HepG2 (cell line): ENCODE data around the gene RBPMS2. TPM values are rescaled to one million over a fixed set of nuclear protein-coding genes. Genes with fewer than 3 reads are reported as not detected.

Experiments used
- ATAC-seq: fragments of 200-7000 bp; cut with Tn5 transposase; 3 replicates; pipeline ENCODE4 v1.9.1; 2020; ENCODE audit warnings: mild to moderate bottlenecking, moderate library complexity
- BruUV-seq: library from RNA; stranded (reverse); fragments of 400-500 nt; replicated peaks from 2 replicates; lab custom pipeline; 2021; lab: Mats Ljungman, UMichigan
- CTCF ChIA-PET: fragments of 300-600 bp; formaldehyde crosslinking; extraction: SDS; loops from one replicate; lab custom pipeline; 2021; ENCODE audit warnings: low total read pairs, inconsistent platforms, low intra/inter-chr PET ratio; lab: Yijun Ruan, JAX
- POLR2A ChIA-PET: fragments of 350-600 bp; sonication (Branson Sonifier 250); formaldehyde crosslinking; loops from one replicate; lab custom pipeline; 2020; ENCODE audit warnings: antibody characterized with exemption, inconsistent platforms; lab: Yijun Ruan, JAX
- DNase-seq: peaks from one replicate; pipeline ENCODE4 v3.0.0-alpha.2; 2015; ENCODE audit warnings: low spot score
- FAIRE-seq: peaks from 3 replicates; lab custom pipeline; 2011; peaks lifted over from hg19 to GRCh38; lab: Jason Lieb, UNC
- H2AFZ ChIP-seq: one replicate; pipeline ENCODE4 v1.6.1; 2011; ENCODE audit warnings: low read length, inconsistent platforms
- H3K27ac ChIP-seq: fragments of 300-600 bp; 3 replicates; pipeline ENCODE4 v1.8.0; 2011; ENCODE audit warnings: mixed run types, mild to moderate bottlenecking, mixed read lengths, low read length, inconsistent platforms; ENCODE audit not compliant: insufficient read depth; ENCODE audit errors: extremely low read length
- H3K27me3 ChIP-seq, 2 experiments: fragments of 200-600 bp in 1 of 2; 2 replicates in 1 of 2; 3 replicates in 1 of 2; pipeline versions ENCODE4 v1.6.0 to v1.8.0; 2011; ENCODE audit warnings: low read length in 2 of 2, mild to moderate bottlenecking in 2 of 2, moderate library complexity in 2 of 2, inconsistent platforms in 1 of 2; ENCODE audit not compliant: insufficient read depth in 2 of 2, control insufficient read depth in 1 of 2
- H3K36me3 ChIP-seq, 2 experiments: fragments of 200-600 bp in 1 of 2; replicated peaks in 1 of 2; 2 replicates in 1 of 2; 3 replicates in 1 of 2; pipeline versions ENCODE4 v1.5.1 to v1.8.0; 2011; ENCODE audit warnings: low read length in 2 of 2, inconsistent platforms in 1 of 2; ENCODE audit not compliant: insufficient read depth in 2 of 2, control insufficient read depth in 1 of 2
- H3K4me1 ChIP-seq: 2 replicates; pipeline ENCODE4 v1.5.1; 2012; ENCODE audit warnings: low read length, inconsistent platforms; ENCODE audit not compliant: insufficient read depth
- H3K4me2 ChIP-seq: 2 replicates; pipeline ENCODE4 v1.6.0; 2011; ENCODE audit warnings: low read depth, low read length, inconsistent platforms
- H3K4me3 ChIP-seq, 3 experiments: fragments of 200-600 bp in 1 of 3; sonication (generic), shearing (Covaris generic) in 1 of 3; replicated peaks in 1 of 3; 2 replicates each; pipeline ENCODE4 v1.5.1; 2011 to 2016; ENCODE audit warnings: low read length in 3 of 3, inconsistent platforms in 2 of 3, low read depth in 2 of 3, mild to moderate bottlenecking in 2 of 3, control low read depth in 1 of 3, mixed read lengths in 1 of 3; ENCODE audit not compliant: insufficient read depth in 1 of 3
- H3K79me2 ChIP-seq: one replicate; pipeline ENCODE4 v1.6.1; 2011; ENCODE audit warnings: low read length, inconsistent platforms; ENCODE audit not compliant: insufficient read depth
- H3K9ac ChIP-seq: 2 replicates; pipeline ENCODE4 v1.6.0; 2011; ENCODE audit warnings: mild to moderate bottlenecking, low read depth, low read length, inconsistent platforms; ENCODE audit not compliant: insufficient read depth
- H3K9me3 ChIP-seq: 2 replicates; pipeline ENCODE4 v1.5.1; 2012; ENCODE audit warnings: mild to moderate bottlenecking, low read length
- H4K20me1 ChIP-seq: 2 replicates; pipeline ENCODE4 v1.6.0; 2011; ENCODE audit warnings: inconsistent platforms, mild to moderate bottlenecking, low read length, moderate library complexity; ENCODE audit not compliant: insufficient read depth
- CEBPB ChIP-seq: IDR thresholded peaks from 2 replicates; pipeline ENCODE4 v1.6.1; 2011; ENCODE audit warnings: low read depth, low read length, improper control_type of control experiment, borderline replicate concordance
- ETV5 ChIP-seq: IDR thresholded peaks from 2 replicates; pipeline ENCODE4 v1.6.1; 2018; ENCODE audit warnings: missing biosample characterization, missing genetic modification reagents, inconsistent platforms, borderline replicate concordance
- POLR2G ChIP-seq: fragments of 200-400 bp; formaldehyde crosslinking; IDR thresholded peaks from 2 replicates; pipeline ENCODE4 v1.6.1; 2018; ENCODE audit warnings: mild to moderate bottlenecking, low read depth, low read length, moderate library complexity
- SMARCE1 ChIP-seq: fragments of 450-650 bp; IDR thresholded peaks from 2 replicates; pipeline ENCODE4 v1.6.1; 2017; ENCODE audit warnings: borderline replicate concordance
- ZNF30 ChIP-seq: sonication (generic); formaldehyde crosslinking; IDR thresholded peaks from 2 replicates; pipeline ENCODE4 v1.5.0; 2020; ENCODE audit warnings: mild to moderate bottlenecking, missing genetic modification reagents
- WGBS: methylation state at CpG from one replicate; pipeline ENCODE4 v1.1.6; 2017; ENCODE audit warnings: low lambda C conversion rate; 5-methylcytosine and 5-hydroxymethylcytosine counted together
- in situ Hi-C: cut with HindIII; loops from 2 replicates; pipeline ENCODE4 v1.10.0; 2017; ENCODE audit warnings: low pct_unique_long_range_greater_than_20kb; ENCODE audit not compliant: extremely low pct_ligation_motif_present
- intact Hi-C: fragments of 100-400 bp; cut with micrococcal nuclease; formaldehyde crosslinking; loops from one replicate; pipeline ENCODE4 v1.10.0; 2022; ENCODE audit not compliant: unreplicated experiment
- polyA plus RNA-seq, 8 experiments: library from polyadenylated mRNA; depleted of rRNA in 3 of 8; stranded (reverse) in 7 of 8; unstranded in 1 of 8; fragments of >200 nt; fragmentation: Illumina TruSeq in 4 of 8; extraction: Trizol in 4 of 8; gene quantifications; 2 replicates each; pipeline versions ENCODE4 v1.2.1 to v1.2.3, GENCODE V29; 2011 to 2016; ENCODE audit warnings: low read depth in 4 of 8, missing spikeins in 1 of 8, mixed read lengths in 1 of 8; ENCODE audit not compliant: insufficient read depth in 1 of 8
- total RNA-seq, 5 experiments: library from RNA; depleted of rRNA; stranded (reverse); fragments of >200 nt; fragmentation: Illumina TruSeq; extraction: Trizol; gene quantifications; 2 replicates each; pipeline ENCODE4 v1.2.3, GENCODE V29; 2016; ENCODE audit warnings: low read depth in 1 of 5

RBPMS2 gene
- total and polyA plus RNA-seq, 2 of the 13 experiments (the other 11 are each of a cell fraction or from before 2014, with no cell fraction given): 0.08 TPM; not detected in 1

GRCh38 chr15:64699751-64700388 lies 75.5 kb downstream of the RBPMS2 start:
- Histone ChIP-seq H3K4me2 (peak overlapping the region; percentile 55), H3K36me3 (peaks cover 0 to 7% of the 10 kb centered on the region in 2 experiments; a peak in 1 of 5 replicates), H3K4me3 (no peak overlapping the region), H4K20me1 (peaks cover 8% of the 10 kb centered on the region), H2AFZ (no peak overlapping the region), H3K27me3 (no peaks in the 10 kb centered on the region; a peak in 1 of 5 replicates), H3K4me1 (peaks cover 60% of the 10 kb centered on the region), H3K9ac (0 out of 2 replicates have a peak overlapping the region, but pooled peaks have one; percentile 10), H3K79me2 (peaks cover 36% of the 10 kb centered on the region), H3K9me3 (no peaks in the 10 kb centered on the region), H3K27ac (no peak overlapping the region)
- TF ChIP-seq POLR2G (0 out of 2 replicates have a peak, but pooled peaks have one; percentile 6), ZNF30 (CRISPR knock-in tag) (no peak)
- in situ Hi-C loops: loop anchor here (25.0 kb wide), 1 partner anchor 488 kb away; no protein-coding TSS in a partner anchor
- POLR2A ChIA-PET: no interaction called here
- 84% methylated on average over 7 of the region's 7 CpGs for WGBS
- DNase-seq (no peak), ATAC-seq (no peak), FAIRE-seq (peak; percentile 34)
- intact Hi-C loops: no loop called here
- CTCF ChIA-PET: no interaction called here
- BruUV-seq: no TSS peak

- ATAC-seq (no peak), FAIRE-seq (no peak), DNase-seq (no peak)
- Histone ChIP-seq H3K36me3 (peaks cover 0 to 8% of the 10 kb centered on the region in 2 experiments; a peak in 1 of 5 replicates), H3K9ac (no peak overlapping the region), H3K4me1 (peaks cover 57% of the 10 kb centered on the region), H3K4me2 (no peak overlapping the region), H2AFZ (no peak overlapping the region), H3K79me2 (peaks cover 36% of the 10 kb centered on the region), H3K9me3 (no peaks in the 10 kb centered on the region), H3K27me3 (no peaks in the 10 kb centered on the region; a peak in 1 of 5 replicates), H3K27ac (no peak overlapping the region), H4K20me1 (peaks cover 8% of the 10 kb centered on the region), H3K4me3 (no peak overlapping the region)
- ChIA-PET POLR2A (no interaction called here), CTCF (no interaction called here)
- in situ Hi-C loops: loop anchor here (25.0 kb wide), 1 partner anchor 487 kb away; no protein-coding TSS in a partner anchor
- intact Hi-C loops: no loop called here
- BruUV-seq: no TSS peak
- no peak for TF ChIP-seq ETV5
- TF ChIP-seq CEBPB: no peak
- no peak for TF ChIP-seq SMARCE1
Observed at GRCh38 chr15:64698823-64699222, 76.6 kb downstream of the RBPMS2 start.
